Choroid plexus epithelial cell (primary cell): ENCODE measurements around the gene AFAP1.
"Not testable (repeated sequence)": the region's sequence is repeated elsewhere in the genome, so short reads cannot be mapped to it uniquely, and the experiment has no call there.

Experiments used
- DNase-seq: peaks from one replicate; pipeline ENCODE4 v3.0.0-alpha.2; 2010; ENCODE audit warnings: low read depth
- H3K4me3 ChIP-seq: 2 replicates; pipeline ENCODE4 v1.5.1; 2011; ENCODE audit warnings: low read depth, mild to moderate bottlenecking, control low read depth, low read length, moderate library complexity
- TF ChIP-seq, protein P1 (sequence below): conservative IDR thresholded peaks from 2 replicates; pipeline ENCODE4 v1.5.1; 2011; ENCODE audit warnings: low read depth, mild to moderate bottlenecking, control low read depth, inconsistent platforms, low read length, moderate library complexity

AFAP1 gene

GRCh38 chr4:7945709-7946380 lies 6.2 kb upstream of the AFAP1 start:
- DNase-seq: no peak
- TF ChIP-seq, protein P1, sequence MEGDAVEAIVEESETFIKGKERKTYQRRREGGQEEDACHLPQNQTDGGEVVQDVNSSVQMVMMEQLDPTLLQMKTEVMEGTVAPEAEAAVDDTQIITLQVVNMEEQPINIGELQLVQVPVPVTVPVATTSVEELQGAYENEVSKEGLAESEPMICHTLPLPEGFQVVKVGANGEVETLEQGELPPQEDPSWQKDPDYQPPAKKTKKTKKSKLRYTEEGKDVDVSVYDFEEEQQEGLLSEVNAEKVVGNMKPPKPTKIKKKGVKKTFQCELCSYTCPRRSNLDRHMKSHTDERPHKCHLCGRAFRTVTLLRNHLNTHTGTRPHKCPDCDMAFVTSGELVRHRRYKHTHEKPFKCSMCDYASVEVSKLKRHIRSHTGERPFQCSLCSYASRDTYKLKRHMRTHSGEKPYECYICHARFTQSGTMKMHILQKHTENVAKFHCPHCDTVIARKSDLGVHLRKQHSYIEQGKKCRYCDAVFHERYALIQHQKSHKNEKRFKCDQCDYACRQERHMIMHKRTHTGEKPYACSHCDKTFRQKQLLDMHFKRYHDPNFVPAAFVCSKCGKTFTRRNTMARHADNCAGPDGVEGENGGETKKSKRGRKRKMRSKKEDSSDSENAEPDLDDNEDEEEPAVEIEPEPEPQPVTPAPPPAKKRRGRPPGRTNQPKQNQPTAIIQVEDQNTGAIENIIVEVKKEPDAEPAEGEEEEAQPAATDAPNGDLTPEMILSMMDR: no peak
- no peak overlapping the region for H3K4me3 ChIP-seq

DNA sequence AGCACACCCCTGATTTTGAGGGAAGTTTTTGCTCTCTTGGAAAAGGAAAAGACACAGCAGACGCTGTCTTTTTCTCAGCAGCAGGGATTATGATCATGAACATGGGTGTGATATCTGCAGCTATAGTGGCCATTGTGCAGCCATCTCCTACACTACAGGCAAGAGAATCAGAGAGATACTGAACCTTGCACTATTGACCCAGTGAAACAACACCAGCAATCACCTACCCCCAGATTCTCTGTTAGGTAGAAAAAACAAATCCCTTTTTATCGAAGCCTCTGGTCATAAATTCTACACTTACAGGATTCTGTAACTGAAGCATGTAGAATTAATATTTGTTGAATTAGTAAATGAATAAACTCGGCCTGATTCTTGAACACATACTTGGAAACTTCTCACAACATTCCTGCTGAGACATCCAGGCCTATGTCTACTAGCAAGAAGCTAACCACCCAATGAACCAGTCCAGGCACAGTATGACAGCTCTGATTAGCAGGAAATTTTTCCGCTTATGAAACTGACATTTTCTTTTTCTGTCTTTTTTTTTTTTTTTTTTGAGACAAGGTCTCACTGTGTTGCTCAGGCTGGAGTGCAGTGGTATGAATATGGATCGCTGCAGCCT lies 5.0 kb upstream of the AFAP1 start:
- TF ChIP-seq, protein P1: no peak
- no peak overlapping the region for H3K4me3 ChIP-seq
- peak; percentile 54 for DNase-seq

GRCh38 chr4:7943688-7944087 lies 4.0 kb upstream of the AFAP1 start:
- not testable (repeated sequence) for DNase-seq, H3K4me3 ChIP-seq

- TF ChIP-seq, protein P1: no peak
- no peak overlapping the region for H3K4me3 ChIP-seq
- no peak for DNase-seq
Measured at GRCh38 chr4:7943211-7943610, 3.5 kb upstream of the AFAP1 start.

GRCh38 chr4:7941965-7942496 lies 2.4 kb upstream of the AFAP1 start:
- H3K4me3 ChIP-seq: no peak overlapping the region
- TF ChIP-seq, protein P1: no peak
- DNase-seq: no peak

- TF ChIP-seq, protein P1: no peak
- no peak overlapping the region for H3K4me3 ChIP-seq
- DNase-seq: no peak
Measured at GRCh38 chr4:7941111-7941964, 1.7 kb upstream of the AFAP1 start.

DNA sequence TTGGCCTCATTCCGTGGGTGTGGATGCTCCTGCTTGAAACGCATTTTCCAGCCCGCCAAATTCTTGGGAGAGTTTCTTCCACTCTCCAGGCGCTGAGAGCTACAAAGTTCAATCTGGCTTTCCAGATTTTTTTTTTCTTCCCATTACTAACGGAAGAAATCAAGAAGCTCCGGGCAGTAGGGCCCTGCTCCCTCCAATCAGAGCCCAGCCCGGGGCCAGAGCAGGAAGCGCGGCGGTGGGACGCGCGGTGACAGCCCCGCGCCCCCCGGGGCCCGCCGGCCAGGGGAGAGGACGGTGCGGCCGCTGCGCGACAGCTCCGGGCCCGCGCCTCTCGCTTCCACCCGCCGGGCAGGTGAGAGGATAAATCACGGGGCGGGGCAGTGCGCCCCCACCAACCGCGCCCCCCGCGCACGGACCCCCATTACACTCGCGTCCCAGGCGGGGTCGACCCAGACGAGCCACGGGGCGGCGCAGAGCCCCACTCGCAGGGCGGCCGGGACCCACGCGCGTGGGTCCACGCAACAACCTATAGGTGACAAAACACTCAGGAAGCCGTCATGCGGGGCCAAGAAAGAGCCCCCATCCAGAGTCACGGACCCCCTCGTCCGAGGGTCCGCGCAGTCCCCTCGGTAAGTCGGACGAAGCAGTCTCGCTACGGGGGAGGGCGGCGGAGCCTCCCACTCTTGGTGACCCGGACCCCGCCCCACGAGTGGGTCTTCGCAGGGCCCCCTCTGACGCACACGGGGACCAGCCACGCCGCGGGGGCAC lies 868 bp downstream of the AFAP1 start:
- TF ChIP-seq, protein P1: no peak
- DNase-seq: peak; percentile 43
- H3K4me3 ChIP-seq: peak overlapping the region; percentile 84
